ENCODE data around the gene RFWD3.

The RFWD3 gene

GRCh38 chr16:74623214-74623838, 43.4 kb downstream of the RFWD3 start:
- no peak overlapping the region for H3K4me3 ChIP-seq (ENCODE audit: low read depth, low read length)
- peak; percentile 66 for TF ChIP-seq CTCF (conservative IDR thresholded peaks at IDR 0.05; ENCODE audit: low read depth, low read length)
- peak; percentile 80 for DNase-seq (ENCODE audit: low read depth)

GRCh38 chr16:74622005-74622404, 44.7 kb downstream of the RFWD3 start:
- H3K4me3 ChIP-seq (ENCODE audit: low read depth, low read length) = no peak overlapping the region
- TF ChIP-seq CTCF (conservative IDR thresholded peaks at IDR 0.05; ENCODE audit: low read depth, low read length) = no peak
- no peak for DNase-seq (ENCODE audit: low read depth)

GRCh38 chr16:74617206-74617788, 49.4 kb downstream of the RFWD3 start:
- TF ChIP-seq CTCF (conservative IDR thresholded peaks at IDR 0.05; ENCODE audit: low read depth, low read length) = no peak
- no peak for DNase-seq (ENCODE audit: low read depth)
- H3K4me3 ChIP-seq (ENCODE audit: low read depth, low read length) = no peak overlapping the region

GRCh38 chr16:74611721-74612120, 55.0 kb downstream of the RFWD3 start:
- no peak overlapping the region for H3K4me3 ChIP-seq (ENCODE audit: low read depth, low read length)
- no peak for TF ChIP-seq CTCF (conservative IDR thresholded peaks at IDR 0.05; ENCODE audit: low read depth, low read length)
- DNase-seq (ENCODE audit: low read depth) = peak; percentile 78

- DNase-seq (ENCODE audit: low read depth) = no peak
- no peak overlapping the region for H3K4me3 ChIP-seq (ENCODE audit: low read depth, low read length)
Measured at GRCh38 chr16:74608944-74609343, 57.7 kb downstream of the RFWD3 start.

GRCh38 chr16:74608381-74608780, 58.3 kb downstream of the RFWD3 start:
- DNase-seq (ENCODE audit: low read depth) = no peak
- TF ChIP-seq CTCF (conservative IDR thresholded peaks at IDR 0.05; ENCODE audit: low read depth, low read length) = no peak
- H3K4me3 ChIP-seq (ENCODE audit: low read depth, low read length) = no peak overlapping the region

More at GRCh38 chr16:74608944-74609343, 57.7 kb downstream of the RFWD3 start:
- no peak for TF ChIP-seq CTCF (conservative IDR thresholded peaks at IDR 0.05; ENCODE audit: low read depth, low read length)

GRCh38 chr16:74607962-74608356, 58.7 kb downstream of the RFWD3 start:
- H3K4me3 ChIP-seq (ENCODE audit: low read depth, low read length) = no peak overlapping the region
- TF ChIP-seq CTCF (conservative IDR thresholded peaks at IDR 0.05; ENCODE audit: low read depth, low read length) = no peak
- DNase-seq (ENCODE audit: low read depth) = peak; percentile 58

Measured in choroid plexus epithelial cell (primary cell).